WTC11 (cell line): ENCODE data around the gene LECT2. TPM values are rescaled to one million over a fixed set of nuclear protein-coding genes. Genes with fewer than 3 reads are reported as not detected.

Experiments used
- ATAC-seq: fragments of 200-7000 bp; cut with Tn5 transposase; 2 replicates; pipeline ENCODE4 v1.10.0; 2021; ENCODE audit warnings: mild to moderate bottlenecking, moderate library complexity
- CTCF ChIA-PET: fragments of 300-600 bp; sonication (Branson Sonifier 250); formaldehyde crosslinking; loops from one replicate; lab custom pipeline; 2021; ENCODE audit warnings: antibody characterized with exemption; lab: Charles Lee
- POLR2A ChIA-PET: fragments of 350-600 bp; sonication (Branson Sonifier 250); formaldehyde crosslinking; loops from one replicate; lab custom pipeline; 2021; ENCODE audit warnings: antibody characterized with exemption; lab: Charles Lee
- DNase-seq: peaks from one replicate; pipeline ENCODE4 v3.0.0; 2021; ENCODE audit warnings: low spot score
- H3K27ac Mint-ChIP-seq: 2 replicates; pipeline ENCODE4 v1.8.0; 2021; ENCODE audit warnings: mixed read lengths
- H3K27me3 Mint-ChIP-seq: 2 replicates; pipeline ENCODE4 v1.8.0; 2021; ENCODE audit warnings: low read depth, mild to moderate bottlenecking, moderate library complexity, mixed read lengths
- H3K36me3 Mint-ChIP-seq: 2 replicates; pipeline ENCODE4 v1.8.0; 2021; ENCODE audit warnings: mixed read lengths
- H3K4me1 Mint-ChIP-seq: 2 replicates; pipeline ENCODE4 v1.8.0; 2022; ENCODE audit warnings: mixed read lengths
- H3K4me3 Mint-ChIP-seq: 2 replicates; pipeline ENCODE4 v1.8.0; 2021; ENCODE audit warnings: mild to moderate bottlenecking, moderate library complexity, mixed read lengths
- H3K9me3 Mint-ChIP-seq: 2 replicates; pipeline ENCODE4 v1.8.0; 2021; ENCODE audit warnings: mixed read lengths
- ATF1 ChIP-seq: sonication (generic); formaldehyde crosslinking; IDR thresholded peaks from 2 replicates; pipeline ENCODE4 v1.8.1; 2023; ENCODE audit warnings: mild to moderate bottlenecking, moderate library complexity, missing genetic modification reagents
- CBFB ChIP-seq: sonication (generic); formaldehyde crosslinking; IDR thresholded peaks from 2 replicates; pipeline ENCODE4 v1.8.1; 2022; ENCODE audit warnings: mild to moderate bottlenecking, low read depth, missing genetic modification reagents
- ERG ChIP-seq: fragments of 250-450 bp; sonication (Bioruptor Pico); IDR thresholded peaks from 2 replicates; pipeline ENCODE4 v1.8.0; 2021; ENCODE audit warnings: mild to moderate bottlenecking
- ESRRA ChIP-seq: sonication (generic); formaldehyde crosslinking; IDR thresholded peaks from 2 replicates; pipeline ENCODE4 v1.8.1; 2022; ENCODE audit warnings: mild to moderate bottlenecking, missing genetic modification reagents, borderline replicate concordance
- ETV6 ChIP-seq: sonication (generic); formaldehyde crosslinking; IDR thresholded peaks from 2 replicates; pipeline ENCODE4 v1.8.1; 2022; ENCODE audit warnings: mild to moderate bottlenecking, missing genetic modification reagents
- GABPB1 ChIP-seq: sonication (generic); formaldehyde crosslinking; IDR thresholded peaks from 2 replicates; pipeline ENCODE4 v1.8.1; 2023; ENCODE audit warnings: mild to moderate bottlenecking, missing genetic modification reagents
- GRHL2 ChIP-seq: fragments of 250-450 bp; sonication (Bioruptor Pico); IDR thresholded peaks from 2 replicates; pipeline ENCODE4 v1.8.0; 2022; ENCODE audit warnings: mild to moderate bottlenecking, moderate library complexity; ENCODE audit not compliant: insufficient replicate concordance, severe bottlenecking
- GTF2I ChIP-seq: fragments of 250-450 bp; sonication (Bioruptor Pico); conservative IDR thresholded peaks from 2 replicates; pipeline ENCODE4 v1.4.0; 2021; ENCODE audit warnings: mild to moderate bottlenecking
- HMGA2 ChIP-seq: fragments of 250-450 bp; sonication (Bioruptor Pico); IDR thresholded peaks from 2 replicates; pipeline ENCODE4 v1.4.0; 2021; ENCODE audit warnings: mild to moderate bottlenecking, moderate library complexity
- MYBL2 ChIP-seq: sonication (generic); formaldehyde crosslinking; IDR thresholded peaks from 2 replicates; pipeline ENCODE4 v1.8.1; 2023; ENCODE audit warnings: mild to moderate bottlenecking, moderate library complexity, missing genetic modification reagents
- NFATC4 ChIP-seq: fragments of 250-450 bp; sonication (Bioruptor Pico); IDR thresholded peaks from 2 replicates; pipeline ENCODE4 v1.9.0; 2021; ENCODE audit warnings: mild to moderate bottlenecking
- PRRX2 ChIP-seq: fragments of 250-450 bp; sonication (Bioruptor Pico); IDR thresholded peaks from 2 replicates; pipeline ENCODE4 v1.8.0; 2021; ENCODE audit warnings: mild to moderate bottlenecking
- RORB ChIP-seq: fragments of 250-450 bp; sonication (Bioruptor Pico); IDR thresholded peaks from 2 replicates; pipeline ENCODE4 v1.9.0; 2021; ENCODE audit warnings: mild to moderate bottlenecking
- SP1 ChIP-seq: sonication (generic); formaldehyde crosslinking; conservative IDR thresholded peaks from 2 replicates; pipeline ENCODE4 v1.8.1; 2022; ENCODE audit warnings: missing genetic modification reagents
- TEAD4 ChIP-seq: sonication (generic); formaldehyde crosslinking; IDR thresholded peaks from 2 replicates; pipeline ENCODE4 v1.8.0; 2022; ENCODE audit warnings: mild to moderate bottlenecking, missing genetic modification reagents
- ZNF138 ChIP-seq: sonication (generic); formaldehyde crosslinking; conservative IDR thresholded peaks from 2 replicates; pipeline ENCODE4 v1.8.1; 2022; ENCODE audit warnings: mild to moderate bottlenecking, moderate library complexity, missing genetic modification reagents
- ZNF219 ChIP-seq: sonication (generic); formaldehyde crosslinking; IDR thresholded peaks from 2 replicates; pipeline ENCODE4 v1.8.0; 2023; ENCODE audit warnings: missing genetic modification reagents, mild to moderate bottlenecking, borderline replicate concordance
- ZNF232 ChIP-seq: sonication (generic); formaldehyde crosslinking; IDR thresholded peaks from 2 replicates; pipeline ENCODE4 v1.8.0; 2022; ENCODE audit warnings: mild to moderate bottlenecking, missing genetic modification reagents
- ZNF423 ChIP-seq: fragments of 250-450 bp; sonication (Bioruptor Pico); IDR thresholded peaks from 2 replicates; pipeline ENCODE4 v2.1.2; 2022; ENCODE audit warnings: mild to moderate bottlenecking, moderate library complexity
- total RNA-seq: library from RNA; stranded (reverse); gene quantifications from 3 replicates; pipeline ENCODE4 v1.2.3, GENCODE V29; 2021
- TF ChIP-seq, protein P1 (sequence below): fragments of 200-600 bp; IDR thresholded peaks from 2 replicates; pipeline ENCODE4 v1.8.0; 2022; ENCODE audit warnings: antibody characterized with exemption
- TF ChIP-seq, protein P2 (sequence below): sonication (generic); formaldehyde crosslinking; IDR thresholded peaks from 2 replicates; pipeline ENCODE4 v1.8.1; 2023; ENCODE audit warnings: mild to moderate bottlenecking, missing genetic modification reagents, moderate library complexity
- TF ChIP-seq, protein P3 (sequence below): sonication (generic); formaldehyde crosslinking; IDR thresholded peaks from 2 replicates; pipeline ENCODE4 v1.8.0; 2022; ENCODE audit warnings: mild to moderate bottlenecking, missing genetic modification reagents
- TF ChIP-seq, protein P4 (sequence below): sonication (generic); formaldehyde crosslinking; IDR thresholded peaks from 2 replicates; pipeline ENCODE4 v1.8.1; 2022; ENCODE audit warnings: mild to moderate bottlenecking, moderate library complexity, missing genetic modification reagents
- TF ChIP-seq, protein P5 (sequence below): sonication (generic); formaldehyde crosslinking; IDR thresholded peaks from 2 replicates; pipeline ENCODE4 v1.8.1; 2022; ENCODE audit warnings: missing genetic modification reagents, borderline replicate concordance

LECT2 gene
- total RNA-seq, 1 experiment from 2014 or later: not detected

GRCh38 chr5:136001466-136001981 is 46.7 kb upstream of the LECT2 start:
- H3K27ac Mint-ChIP-seq: no peak overlapping the region
- DNase-seq: no peak
- H3K4me1 Mint-ChIP-seq: no peaks in the 10 kb centered on the region
- H3K4me3 Mint-ChIP-seq: no peak overlapping the region
- ChIA-PET POLR2A (no interaction called here), CTCF (interaction anchor here (1.2 kb wide), 2 partner anchors 24 kb away, joined by 4 to 6 read pairs; no protein-coding TSS in a partner anchor)
- H3K9me3 Mint-ChIP-seq: no peaks in the 10 kb centered on the region
- H3K27me3 Mint-ChIP-seq: no peaks in the 10 kb centered on the region
- no peaks in the 10 kb centered on the region for H3K36me3 Mint-ChIP-seq
- no peak for TF ChIP-seq ZNF219
- TF ChIP-seq, protein P1, sequence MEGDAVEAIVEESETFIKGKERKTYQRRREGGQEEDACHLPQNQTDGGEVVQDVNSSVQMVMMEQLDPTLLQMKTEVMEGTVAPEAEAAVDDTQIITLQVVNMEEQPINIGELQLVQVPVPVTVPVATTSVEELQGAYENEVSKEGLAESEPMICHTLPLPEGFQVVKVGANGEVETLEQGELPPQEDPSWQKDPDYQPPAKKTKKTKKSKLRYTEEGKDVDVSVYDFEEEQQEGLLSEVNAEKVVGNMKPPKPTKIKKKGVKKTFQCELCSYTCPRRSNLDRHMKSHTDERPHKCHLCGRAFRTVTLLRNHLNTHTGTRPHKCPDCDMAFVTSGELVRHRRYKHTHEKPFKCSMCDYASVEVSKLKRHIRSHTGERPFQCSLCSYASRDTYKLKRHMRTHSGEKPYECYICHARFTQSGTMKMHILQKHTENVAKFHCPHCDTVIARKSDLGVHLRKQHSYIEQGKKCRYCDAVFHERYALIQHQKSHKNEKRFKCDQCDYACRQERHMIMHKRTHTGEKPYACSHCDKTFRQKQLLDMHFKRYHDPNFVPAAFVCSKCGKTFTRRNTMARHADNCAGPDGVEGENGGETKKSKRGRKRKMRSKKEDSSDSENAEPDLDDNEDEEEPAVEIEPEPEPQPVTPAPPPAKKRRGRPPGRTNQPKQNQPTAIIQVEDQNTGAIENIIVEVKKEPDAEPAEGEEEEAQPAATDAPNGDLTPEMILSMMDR: no peak
- TF ChIP-seq RORB (CRISPR knock-in tag): no peak
- TF ChIP-seq ATF1 (CRISPR knock-in tag): no peak
- no peak for ATAC-seq

DNA sequence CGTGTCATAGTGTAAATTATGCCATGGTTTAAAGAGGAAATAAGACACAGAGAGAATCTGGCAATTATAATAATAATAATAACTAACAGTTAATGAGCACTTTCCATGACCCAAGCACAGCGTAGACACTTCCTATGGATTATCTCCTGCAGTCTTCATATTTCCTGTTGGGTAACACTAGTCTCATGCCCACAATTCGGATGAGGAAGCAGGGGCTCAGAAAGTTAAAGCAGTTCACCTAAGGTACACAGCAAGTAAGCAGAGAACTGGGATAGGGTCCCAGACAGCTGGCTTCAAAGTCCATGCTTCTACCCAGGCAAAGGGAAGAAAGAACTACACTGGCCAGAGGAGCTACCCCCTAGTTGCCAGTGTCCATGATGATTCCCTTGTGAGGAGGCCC is 46.1 kb upstream of the LECT2 start:
- no peak for ATAC-seq
- no peaks in the 10 kb centered on the region for H3K27me3 Mint-ChIP-seq

GRCh38 chr5:136000147-136000546 is 45.4 kb upstream of the LECT2 start:
- Mint-ChIP-seq H3K4me3 (no peak overlapping the region), H3K27ac (no peak overlapping the region), H3K9me3 (0 out of 2 replicates have a peak, but pooled peaks cover 2% of the 10 kb centered on the region), H3K27me3 (no peaks in the 10 kb centered on the region; the same call in 1 of the 2 replicates), H3K4me1 (no peaks in the 10 kb centered on the region), H3K36me3 (no peaks in the 10 kb centered on the region)
- TF ChIP-seq, protein P2, sequence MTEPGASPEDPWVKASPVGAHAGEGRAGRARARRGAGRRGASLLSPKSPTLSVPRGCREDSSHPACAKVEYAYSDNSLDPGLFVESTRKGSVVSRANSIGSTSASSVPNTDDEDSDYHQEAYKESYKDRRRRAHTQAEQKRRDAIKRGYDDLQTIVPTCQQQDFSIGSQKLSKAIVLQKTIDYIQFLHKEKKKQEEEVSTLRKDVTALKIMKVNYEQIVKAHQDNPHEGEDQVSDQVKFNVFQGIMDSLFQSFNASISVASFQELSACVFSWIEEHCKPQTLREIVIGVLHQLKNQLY (CRISPR knock-in tag): no peak
- no peak for TF ChIP-seq ZNF138
- TF ChIP-seq GRHL2 (CRISPR knock-in tag): no peak
- no peak for TF ChIP-seq ZNF232 (CRISPR knock-in tag)
- TF ChIP-seq ETV6 (CRISPR knock-in tag): no peak
- TF ChIP-seq ESRRA (CRISPR knock-in tag): no peak
- no peak for TF ChIP-seq TEAD4 (CRISPR knock-in tag)
- no peak for TF ChIP-seq ERG
- TF ChIP-seq, protein P3, sequence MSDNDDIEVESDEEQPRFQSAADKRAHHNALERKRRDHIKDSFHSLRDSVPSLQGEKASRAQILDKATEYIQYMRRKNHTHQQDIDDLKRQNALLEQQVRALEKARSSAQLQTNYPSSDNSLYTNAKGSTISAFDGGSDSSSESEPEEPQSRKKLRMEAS (CRISPR knock-in tag): no peak
- no peak for TF ChIP-seq SP1
- TF ChIP-seq, protein P4, sequence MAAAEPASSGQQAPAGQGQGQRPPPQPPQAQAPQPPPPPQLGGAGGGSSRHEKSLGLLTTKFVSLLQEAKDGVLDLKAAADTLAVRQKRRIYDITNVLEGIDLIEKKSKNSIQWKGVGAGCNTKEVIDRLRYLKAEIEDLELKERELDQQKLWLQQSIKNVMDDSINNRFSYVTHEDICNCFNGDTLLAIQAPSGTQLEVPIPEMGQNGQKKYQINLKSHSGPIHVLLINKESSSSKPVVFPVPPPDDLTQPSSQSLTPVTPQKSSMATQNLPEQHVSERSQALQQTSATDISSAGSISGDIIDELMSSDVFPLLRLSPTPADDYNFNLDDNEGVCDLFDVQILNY (CRISPR knock-in tag): no peak
- TF ChIP-seq ZNF423 (CRISPR knock-in tag): no peak
- no peak for TF ChIP-seq GABPB1
- no peak for TF ChIP-seq CBFB
- TF ChIP-seq, protein P1: no peak
- TF ChIP-seq GTF2I (CRISPR knock-in tag): no peak
- TF ChIP-seq MYBL2 (CRISPR knock-in tag): no peak
- no peak for TF ChIP-seq HMGA2 (CRISPR knock-in tag)
- TF ChIP-seq, protein P5, sequence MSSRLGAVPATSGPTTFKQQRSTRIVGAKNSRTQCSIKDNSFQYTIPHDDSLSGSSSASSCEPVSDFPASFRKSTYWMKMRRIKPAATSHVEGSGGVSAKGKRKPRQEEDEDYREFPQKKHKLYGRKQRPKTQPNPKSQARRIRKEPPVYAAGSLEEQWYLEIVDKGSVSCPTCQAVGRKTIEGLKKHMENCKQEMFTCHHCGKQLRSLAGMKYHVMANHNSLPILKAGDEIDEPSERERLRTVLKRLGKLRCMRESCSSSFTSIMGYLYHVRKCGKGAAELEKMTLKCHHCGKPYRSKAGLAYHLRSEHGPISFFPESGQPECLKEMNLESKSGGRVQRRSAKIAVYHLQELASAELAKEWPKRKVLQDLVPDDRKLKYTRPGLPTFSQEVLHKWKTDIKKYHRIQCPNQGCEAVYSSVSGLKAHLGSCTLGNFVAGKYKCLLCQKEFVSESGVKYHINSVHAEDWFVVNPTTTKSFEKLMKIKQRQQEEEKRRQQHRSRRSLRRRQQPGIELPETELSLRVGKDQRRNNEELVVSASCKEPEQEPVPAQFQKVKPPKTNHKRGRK: no peak
- TF ChIP-seq NFATC4 (CRISPR knock-in tag): no peak
- POLR2A ChIA-PET: no interaction called here
- no peak for DNase-seq
- CTCF ChIA-PET: no interaction called here
- no peak for ATAC-seq

More for the DNA sequence above, 46.1 kb upstream of the LECT2 start:
- Mint-ChIP-seq H3K36me3 (no peaks in the 10 kb centered on the region), H3K27ac (no peak overlapping the region), H3K4me3 (no peak overlapping the region), H3K9me3 (no peaks in the 10 kb centered on the region), H3K4me1 (no peaks in the 10 kb centered on the region)
- no peak for TF ChIP-seq PRRX2 (CRISPR knock-in tag)
- DNase-seq: no peak
- ChIA-PET POLR2A (no interaction called here), CTCF (interaction anchor here (1.2 kb wide), 1 partner anchor 24 kb away, joined by 4 read pairs; no protein-coding TSS in a partner anchor)
